Right kidney (tissue), 1 donor: ENCODE results near the gene DRAXIN.

Source experiments
- DNase-seq: peaks from one replicate; pipeline ENCODE4 v3.0.0-alpha.2; 2016

The DRAXIN gene

GRCh38 chr1:11738783-11739182, 47.3 kb downstream of the DRAXIN start:
- DNase-seq, result no peak

GRCh38 chr1:11740258-11741192, 49.0 kb downstream of the DRAXIN start:
- DNase-seq, result no peak

GRCh38 chr1:11741482-11741881, 50.0 kb downstream of the DRAXIN start:
- no peak for DNase-seq

GRCh38 chr1:11741919-11742558, 50.5 kb downstream of the DRAXIN start:
- no peak for DNase-seq

- DNase-seq, result no peak
Measured at GRCh38 chr1:11744287-11744686, 52.8 kb downstream of the DRAXIN start.

GRCh38 chr1:11746092-11746491, 54.6 kb downstream of the DRAXIN start:
- no peak for DNase-seq

GRCh38 chr1:11746795-11747487, 55.4 kb downstream of the DRAXIN start:
- DNase-seq, result no peak

GRCh38 chr1:11748294-11749202, 57.0 kb downstream of the DRAXIN start:
- DNase-seq, result no peak

- no peak for DNase-seq
Measured at GRCh38 chr1:11749203-11749689, 57.7 kb downstream of the DRAXIN start.

GRCh38 chr1:11749996-11750395, 58.5 kb downstream of the DRAXIN start:
- DNase-seq, result no peak

- no peak for DNase-seq
Measured at GRCh38 chr1:11751087-11751486, 59.6 kb downstream of the DRAXIN start.

- DNase-seq, result no peak
Measured at GRCh38 chr1:11752359-11753088, 61.0 kb downstream of the DRAXIN start.

- DNase-seq, result no peak
Measured at GRCh38 chr1:11753555-11754208, 62.2 kb downstream of the DRAXIN start.

GRCh38 chr1:11757047-11757446, 65.5 kb downstream of the DRAXIN start:
- DNase-seq, result no peak

GRCh38 chr1:11759791-11760190, 68.3 kb downstream of the DRAXIN start:
- DNase-seq, result no peak

- no peak for DNase-seq
Measured at GRCh38 chr1:11761285-11761684, 69.8 kb downstream of the DRAXIN start.

- no peak for DNase-seq
Measured at GRCh38 chr1:11761988-11762406, 70.5 kb downstream of the DRAXIN start, which contains the start of gene C1orf167. TSS of gene C1orf167 (plus strand) at chr1:11762193. CDS start at chr1:11764401, 2,208 bp downstream.

- DNase-seq, result no peak
Measured at GRCh38 chr1:11764115-11764514, 72.6 kb downstream of the DRAXIN start.

GRCh38 chr1:11764519-11764918, 73.0 kb downstream of the DRAXIN start:
- no peak for DNase-seq

- DNase-seq, result no peak
Measured at GRCh38 chr1:11765661-11766428, 74.3 kb downstream of the DRAXIN start.
